Measurements from ENCODE around the gene CHMP1A. TPM values are rescaled to one million over a fixed set of nuclear protein-coding genes. Genes with fewer than 3 reads are reported as not detected.
A peak's percentile ranks its signal among the peaks of the same experiment; 100 is the strongest.
"Not testable (repeated sequence)": the region's sequence is repeated elsewhere in the genome, so short reads cannot be mapped to it uniquely, and the experiment has no call there.

Gene CHMP1A
- total RNA-seq, 1 experiment from 2014 or later: 59.7 TPM

- Mint-ChIP-seq H3K36me3 (ENCODE audit: insufficient read depth, unreplicated experiment) (peaks cover 11% of the 10 kb centered on the region), H3K4me3 (ENCODE audit: unreplicated experiment) (peak overlapping the region; percentile 71), H3K27ac (ENCODE audit: low read depth, unreplicated experiment) (no peak overlapping the region), H3K4me1 (ENCODE audit: insufficient read depth, unreplicated experiment) (no peaks in the 10 kb centered on the region), H3K27me3 (ENCODE audit: insufficient read depth, unreplicated experiment) (no peaks in the 10 kb centered on the region), H3K9me3 (ENCODE audit: unreplicated experiment) (no peaks in the 10 kb centered on the region)
- BruUV-seq (replicated peaks): TSS peak; percentile 9
- TF ChIP-seq, protein P1, sequence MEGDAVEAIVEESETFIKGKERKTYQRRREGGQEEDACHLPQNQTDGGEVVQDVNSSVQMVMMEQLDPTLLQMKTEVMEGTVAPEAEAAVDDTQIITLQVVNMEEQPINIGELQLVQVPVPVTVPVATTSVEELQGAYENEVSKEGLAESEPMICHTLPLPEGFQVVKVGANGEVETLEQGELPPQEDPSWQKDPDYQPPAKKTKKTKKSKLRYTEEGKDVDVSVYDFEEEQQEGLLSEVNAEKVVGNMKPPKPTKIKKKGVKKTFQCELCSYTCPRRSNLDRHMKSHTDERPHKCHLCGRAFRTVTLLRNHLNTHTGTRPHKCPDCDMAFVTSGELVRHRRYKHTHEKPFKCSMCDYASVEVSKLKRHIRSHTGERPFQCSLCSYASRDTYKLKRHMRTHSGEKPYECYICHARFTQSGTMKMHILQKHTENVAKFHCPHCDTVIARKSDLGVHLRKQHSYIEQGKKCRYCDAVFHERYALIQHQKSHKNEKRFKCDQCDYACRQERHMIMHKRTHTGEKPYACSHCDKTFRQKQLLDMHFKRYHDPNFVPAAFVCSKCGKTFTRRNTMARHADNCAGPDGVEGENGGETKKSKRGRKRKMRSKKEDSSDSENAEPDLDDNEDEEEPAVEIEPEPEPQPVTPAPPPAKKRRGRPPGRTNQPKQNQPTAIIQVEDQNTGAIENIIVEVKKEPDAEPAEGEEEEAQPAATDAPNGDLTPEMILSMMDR (IDR thresholded peaks at IDR 0.05; ENCODE audit: unreplicated experiment): peak; percentile 82
- ChIA-PET POLR2A (interaction anchor here (0.6 to 4.3 kb wide), 18 partner anchors 10 to 338 kb away, joined by 3 to 46 read pairs (median 5); partner anchors contain the start of genes CDK10, CHMP1A, SPATA33 and TCF25), CTCF (interaction anchor here (0.6 to 4.4 kb wide), 24 partner anchors 9 to 318 kb away, joined by 3 to 56 read pairs (median 4); partner anchors contain the start of gene VPS9D1)
- peak; percentile 99 for DNase-seq (ENCODE audit: unreplicated experiment)
- intact Hi-C loops (cut with micrococcal nuclease): loop anchor here (1.0 to 5.0 kb wide), 4 partner anchors 21 to 222 kb away; partner anchors contain the start of genes TUBB3 and ZNF276
Observed at GRCh38 chr16:89700100-89700648, 42.7 kb upstream of the CHMP1A start.

- H3K27me3 Mint-ChIP-seq (ENCODE audit: insufficient read depth, unreplicated experiment); H3K4me1 Mint-ChIP-seq (ENCODE audit: insufficient read depth, unreplicated experiment); H3K9me3 Mint-ChIP-seq (ENCODE audit: unreplicated experiment); H3K27ac Mint-ChIP-seq (ENCODE audit: low read depth, unreplicated experiment); DNase-seq (ENCODE audit: unreplicated experiment); BruUV-seq (replicated peaks): not testable (repeated sequence)
- ChIA-PET POLR2A (interaction anchor here (0.6 to 4.3 kb wide), 16 partner anchors 10 to 223 kb away, joined by 3 to 46 read pairs (median 6); partner anchors contain the start of genes CDK10, CHMP1A, SPATA33 and TCF25), CTCF (interaction anchor here (0.6 to 4.4 kb wide), 21 partner anchors 10 to 319 kb away, joined by 3 to 56 read pairs (median 5); no protein-coding TSS in a partner anchor)
- intact Hi-C loops (cut with micrococcal nuclease): loop anchor here (1.0 to 5.0 kb wide), 4 partner anchors 22 to 223 kb away; partner anchors contain the start of genes TUBB3 and ZNF276
- Mint-ChIP-seq H3K36me3 (ENCODE audit: insufficient read depth, unreplicated experiment) (peaks cover 17% of the 10 kb centered on the region), H3K4me3 (ENCODE audit: unreplicated experiment) (peak overlapping the region; percentile 71)
Observed at GRCh38 chr16:89699629-89700099, 42.2 kb upstream of the CHMP1A start.

DNA sequence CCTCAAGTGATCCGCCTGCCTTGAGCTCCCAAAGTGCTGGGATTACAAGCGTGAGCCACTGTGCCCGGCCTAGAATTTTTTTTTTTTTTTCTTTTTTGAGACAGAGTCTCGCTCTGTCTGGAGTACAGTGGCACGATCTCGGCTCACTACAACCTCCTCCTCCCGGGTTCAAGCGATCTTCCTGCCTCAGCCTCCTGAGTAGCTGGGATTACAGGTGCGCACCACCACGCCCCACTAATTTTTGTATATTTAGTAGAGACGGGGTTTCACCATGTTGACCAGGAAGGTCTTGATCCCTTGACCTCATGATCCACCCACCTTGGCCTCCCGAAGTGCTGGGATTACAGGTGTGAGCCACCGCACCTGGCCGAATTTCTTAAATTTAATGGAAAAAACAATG, 41.2 kb upstream of the CHMP1A start:
- intact Hi-C loops (cut with micrococcal nuclease); DNase-seq (ENCODE audit: unreplicated experiment); H3K27me3 Mint-ChIP-seq (ENCODE audit: insufficient read depth, unreplicated experiment); H3K4me3 Mint-ChIP-seq (ENCODE audit: unreplicated experiment); BruUV-seq (replicated peaks); H3K9me3 Mint-ChIP-seq (ENCODE audit: unreplicated experiment); H3K4me1 Mint-ChIP-seq (ENCODE audit: insufficient read depth, unreplicated experiment); H3K27ac Mint-ChIP-seq (ENCODE audit: low read depth, unreplicated experiment): not testable (repeated sequence)
- POLR2A ChIA-PET: interaction anchor here (1.0 to 2.7 kb wide), 3 partner anchors 12 to 134 kb away, joined by 3 to 10 read pairs (median 3); partner anchors contain the start of gene CDK10
- peaks cover 24% of the 10 kb centered on the region for H3K36me3 Mint-ChIP-seq (ENCODE audit: insufficient read depth, unreplicated experiment)
- CTCF ChIA-PET: interaction anchor here (0.6 to 4.4 kb wide), 7 partner anchors 10 to 163 kb away, joined by 4 to 56 read pairs (median 5); no protein-coding TSS in a partner anchor

DNA sequence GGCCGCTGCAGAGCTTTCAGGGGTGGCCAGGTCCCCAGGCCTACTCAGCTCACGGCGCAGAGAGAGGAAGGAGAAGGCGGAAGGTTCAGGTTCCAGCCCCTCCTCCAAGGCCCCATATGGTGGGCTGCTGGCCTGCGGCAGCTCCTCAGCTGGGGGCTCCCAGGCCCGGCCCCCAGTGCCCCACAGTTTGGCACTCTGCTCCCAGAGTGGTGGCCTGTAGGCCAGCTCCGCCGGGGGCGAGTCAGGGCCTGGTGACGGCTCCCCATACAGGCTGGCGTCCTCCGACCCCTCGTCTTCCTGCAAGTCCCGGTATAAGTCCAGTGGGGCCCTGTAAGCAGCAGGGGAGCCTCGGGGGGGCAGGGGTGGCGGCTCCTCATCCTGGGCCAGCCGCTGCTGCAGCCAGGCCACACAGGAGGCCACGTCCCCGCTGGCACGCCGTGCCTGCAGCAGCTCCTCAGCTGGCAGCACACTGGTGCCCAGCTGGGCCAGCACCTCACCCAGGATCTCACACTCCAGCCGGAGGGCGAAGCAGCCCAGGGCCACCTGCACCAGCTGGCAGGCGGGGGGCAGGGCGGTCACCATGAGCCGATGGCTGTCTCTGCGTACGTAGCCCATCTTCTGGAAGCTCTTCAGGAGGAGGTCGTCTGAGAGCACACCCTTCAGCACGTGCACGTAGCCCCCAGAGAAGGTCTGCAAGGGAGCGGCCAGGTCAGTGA, 40.3 kb upstream of the CHMP1A start:
- DNase-seq (ENCODE audit: unreplicated experiment): no peak
- TF ChIP-seq, protein P1 (IDR thresholded peaks at IDR 0.05; ENCODE audit: unreplicated experiment): no peak
- no peaks in the 10 kb centered on the region for H3K9me3 Mint-ChIP-seq (ENCODE audit: unreplicated experiment)
- intact Hi-C loops (cut with micrococcal nuclease): no loop called here
- H3K36me3 Mint-ChIP-seq (ENCODE audit: insufficient read depth, unreplicated experiment): peaks cover 33% of the 10 kb centered on the region
- no peak overlapping the region for H3K27ac Mint-ChIP-seq (ENCODE audit: low read depth, unreplicated experiment)
- ChIA-PET POLR2A (interaction anchor here (0.9 to 2.7 kb wide), 3 partner anchors 9 to 134 kb away, joined by 3 to 10 read pairs (median 3); partner anchors contain the start of gene CDK10), CTCF (interaction anchor here (0.6 to 4.4 kb wide), 5 partner anchors 9 to 164 kb away, joined by 4 to 56 read pairs (median 4); no protein-coding TSS in a partner anchor)
- H3K27me3 Mint-ChIP-seq (ENCODE audit: insufficient read depth, unreplicated experiment): no peaks in the 10 kb centered on the region
- no peak overlapping the region for H3K4me3 Mint-ChIP-seq (ENCODE audit: unreplicated experiment)
- no peaks in the 10 kb centered on the region for H3K4me1 Mint-ChIP-seq (ENCODE audit: insufficient read depth, unreplicated experiment)
- no TSS peak for BruUV-seq (replicated peaks)

Measured in MCF 10A (cell line).